SK-N-MC (cell line): Measurements from ENCODE around the gene GFI1B.
"Not testable (repeated sequence)": the region's sequence is repeated elsewhere in the genome, so short reads cannot be mapped to it uniquely, and the experiment has no call there.

ENCODE experiments used
- DNase-seq: peaks from one replicate; pipeline ENCODE4 v3.0.0-alpha.2; 2011; ENCODE audit warnings: low read depth, low spot score
- H3K27ac ChIP-seq: fragments of 200-600 bp; sonication (generic); 2 replicates; pipeline ENCODE4 v1.5.1; 2016; ENCODE audit warnings: mixed run types
- H3K36me3 ChIP-seq: fragments of 200-600 bp; sonication (generic); 2 replicates; pipeline ENCODE4 v1.6.1; 2017; ENCODE audit warnings: antibody characterized with exemption, low read length, mixed read lengths; ENCODE audit not compliant: insufficient read depth
- H3K4me3 ChIP-seq: fragments of 200-600 bp; sonication (generic); 2 replicates; pipeline ENCODE4 v1.5.1; 2016
- H3K9ac ChIP-seq: fragments of 200-600 bp; sonication (generic); 2 replicates; pipeline ENCODE4 v1.8.0; 2017; ENCODE audit warnings: mixed run types, mixed read lengths; ENCODE audit not compliant: insufficient read length
- H3K9me3 ChIP-seq: fragments of 200-600 bp; sonication (generic); 2 replicates; pipeline ENCODE4 v1.6.1; 2017; ENCODE audit warnings: low read depth, mild to moderate bottlenecking, antibody characterized with exemption, low read length, moderate library complexity, mixed read lengths
- EZH2 ChIP-seq: fragments of 200-600 bp; sonication (generic); IDR thresholded peaks from one replicate; pipeline ENCODE4 v1.6.1; 2017; ENCODE audit warnings: antibody characterized with exemption
- FOXP2 ChIP-seq: optimal IDR thresholded peaks from 2 replicates; pipeline ENCODE3; 2011; ENCODE audit warnings: mild to moderate bottlenecking, moderate library complexity; ENCODE audit not compliant: insufficient read depth; ENCODE audit errors: extremely low read length, control extremely low read depth
- POLR2AphosphoS5 ChIP-seq: IDR thresholded peaks from 2 replicates; pipeline ENCODE4 v1.6.1; 2012; ENCODE audit warnings: mild to moderate bottlenecking, low read depth, low read length, borderline replicate concordance

The GFI1B gene

GRCh38 chr9:132986640-132987620 is 8.4 kb downstream of the GFI1B start:
- TF ChIP-seq EZH2, result no peak
- no peak for TF ChIP-seq POLR2AphosphoS5
- TF ChIP-seq FOXP2, result no peak
- Histone ChIP-seq H3K36me3 (no peaks in the 10 kb centered on the region), H3K9ac (no peak overlapping the region)

GRCh38 chr9:132988244-132989013 is 9.9 kb downstream of the GFI1B start:
- H3K36me3 ChIP-seq, result no peaks in the 10 kb centered on the region
- no peaks in the 10 kb centered on the region for H3K9me3 ChIP-seq
- H3K9ac ChIP-seq, result no peak overlapping the region
- H3K27ac ChIP-seq, result no peak overlapping the region
- TF ChIP-seq EZH2 (no peak), POLR2AphosphoS5 (no peak), FOXP2 (no peak)
- no peak for DNase-seq
- H3K4me3 ChIP-seq, result no peak overlapping the region

More at GRCh38 chr9:132986640-132987620, 8.4 kb downstream of the GFI1B start:
- DNase-seq, result no peak
- no peaks in the 10 kb centered on the region for H3K9me3 ChIP-seq
- H3K27ac ChIP-seq, result no peak overlapping the region
- no peak overlapping the region for H3K4me3 ChIP-seq

GRCh38 chr9:132989014-132989310 is 10.5 kb downstream of the GFI1B start:
- TF ChIP-seq EZH2 (no peak), POLR2AphosphoS5 (no peak), FOXP2 (no peak)
- Histone ChIP-seq H3K9me3 (no peaks in the 10 kb centered on the region), H3K9ac (no peak overlapping the region), H3K27ac (no peak overlapping the region), H3K4me3 (no peak overlapping the region), H3K36me3 (no peaks in the 10 kb centered on the region)
- DNase-seq, result no peak

- no peaks in the 10 kb centered on the region for H3K9me3 ChIP-seq
- no peaks in the 10 kb centered on the region for H3K36me3 ChIP-seq
- H3K27ac ChIP-seq, result no peak overlapping the region
- no peak overlapping the region for H3K4me3 ChIP-seq
- DNase-seq, result no peak
- no peak overlapping the region for H3K9ac ChIP-seq
- TF ChIP-seq FOXP2 (no peak), POLR2AphosphoS5 (no peak), EZH2 (no peak)
These were observed 11.0 kb downstream of the GFI1B start for GRCh38 chr9:132989414-132989996.

- not testable (repeated sequence) for H3K27ac ChIP-seq, H3K9me3 ChIP-seq, H3K4me3 ChIP-seq, H3K36me3 ChIP-seq, H3K9ac ChIP-seq, DNase-seq
These were observed 11.6 kb downstream of the GFI1B start for GRCh38 chr9:132989998-132990557.

- DNase-seq, result no peak
- no peak for TF ChIP-seq FOXP2
- no peak for TF ChIP-seq EZH2
- no peak for TF ChIP-seq POLR2AphosphoS5
- Histone ChIP-seq H3K4me3 (no peak overlapping the region), H3K9me3 (no peaks in the 10 kb centered on the region), H3K36me3 (no peaks in the 10 kb centered on the region), H3K9ac (no peak overlapping the region), H3K27ac (no peak overlapping the region)
These were observed 12.3 kb downstream of the GFI1B start for GRCh38 chr9:132990781-132991180.

- no peak overlapping the region for H3K27ac ChIP-seq
- H3K9me3 ChIP-seq, result no peaks in the 10 kb centered on the region
- no peak for TF ChIP-seq POLR2AphosphoS5
- no peak for TF ChIP-seq FOXP2
- TF ChIP-seq EZH2, result no peak
- DNase-seq, result no peak
- no peak overlapping the region for H3K9ac ChIP-seq
- no peaks in the 10 kb centered on the region for H3K36me3 ChIP-seq
- no peak overlapping the region for H3K4me3 ChIP-seq
These were observed 13.1 kb downstream of the GFI1B start for GRCh38 chr9:132991351-132992300.

- no peak for DNase-seq
- Histone ChIP-seq H3K9me3 (no peaks in the 10 kb centered on the region), H3K36me3 (no peaks in the 10 kb centered on the region), H3K27ac (no peak overlapping the region), H3K4me3 (no peak overlapping the region), H3K9ac (no peak overlapping the region)
- TF ChIP-seq FOXP2 (no peak), POLR2AphosphoS5 (no peak), EZH2 (no peak)
These were observed 15.0 kb downstream of the GFI1B start for GRCh38 chr9:132993511-132993939.
